IPS-18a (cell line): ENCODE data around the gene TYW1B.
A peak's percentile ranks its signal among the peaks of the same experiment; 100 is the strongest.
"Not testable (repeated sequence)": the region's sequence is repeated elsewhere in the genome, so short reads cannot be mapped to it uniquely, and the experiment has no call there.

Experiments
- H3K27ac ChIP-seq: one replicate; pipeline ENCODE4 v1.5.1; 2013; ENCODE audit warnings: low read length
- H3K27me3 ChIP-seq: one replicate; pipeline ENCODE4 v1.6.1; 2013; ENCODE audit warnings: mild to moderate bottlenecking, low read length; ENCODE audit not compliant: control insufficient read depth, insufficient read depth
- H3K36me3 ChIP-seq: one replicate; pipeline ENCODE4 v1.6.1; 2013; ENCODE audit warnings: low read depth, low read length; ENCODE audit not compliant: control insufficient read depth
- H3K4me1 ChIP-seq: one replicate; pipeline ENCODE4 v1.6.1; 2013; ENCODE audit warnings: low read depth, low read length; ENCODE audit not compliant: control insufficient read depth
- H3K4me3 ChIP-seq: one replicate; pipeline ENCODE4 v1.5.1; 2013; ENCODE audit warnings: low read length
- H3K9ac ChIP-seq: one replicate; pipeline ENCODE4 v1.6.1; 2013; ENCODE audit warnings: mild to moderate bottlenecking, low read length, moderate library complexity
- H3K9me3 ChIP-seq: one replicate; pipeline ENCODE4 v1.6.1; 2013; ENCODE audit warnings: low read depth, low read length; ENCODE audit not compliant: control insufficient read depth

Gene TYW1B

GRCh38 chr7:72830567-72830966, 2.6 kb upstream of the TYW1B start:
- peak overlapping the region; percentile 71 for H3K4me3 ChIP-seq
- not testable (repeated sequence) for H3K27me3 ChIP-seq, H3K9ac ChIP-seq, H3K9me3 ChIP-seq, H3K4me1 ChIP-seq, H3K27ac ChIP-seq
- H3K36me3 ChIP-seq, result peaks cover 17% of the 10 kb centered on the region

DNA sequence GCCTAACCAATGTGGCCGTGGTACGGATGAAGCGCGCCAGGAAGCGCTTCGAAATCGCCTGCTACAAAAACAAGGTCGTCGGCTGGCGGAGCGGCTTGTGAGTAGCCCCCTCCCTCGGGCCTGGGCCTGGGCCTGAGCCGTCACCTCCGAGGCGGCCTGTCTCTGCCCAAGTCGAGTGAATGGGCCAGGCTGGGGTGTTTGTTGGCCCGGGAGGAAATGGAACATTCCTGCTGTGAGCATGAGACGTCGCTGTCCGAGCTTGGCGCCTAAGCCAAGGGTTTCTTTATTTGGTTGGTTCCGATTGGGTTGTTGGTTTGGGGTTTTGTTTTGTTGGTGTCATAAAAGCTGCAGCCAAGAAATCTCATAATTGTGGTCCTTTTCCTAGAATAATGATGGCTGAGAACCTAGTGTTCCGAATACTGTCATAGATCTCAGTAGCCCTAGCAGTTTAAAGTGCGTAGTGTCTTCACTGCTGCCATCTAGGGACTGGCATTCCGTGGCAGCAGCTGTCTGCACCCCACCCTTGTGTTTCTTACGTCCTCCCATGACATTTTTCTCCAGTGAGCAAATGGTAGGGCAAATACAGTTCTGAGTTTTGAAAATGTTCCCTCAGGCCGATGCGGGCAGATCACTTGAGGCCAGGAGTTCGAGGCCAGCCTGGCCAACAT, 1.8 kb upstream of the TYW1B start:
- not testable (repeated sequence) for H3K27ac ChIP-seq

GRCh38 chr7:72829291-72829686, 1.3 kb upstream of the TYW1B start:
- peaks cover 14% of the 10 kb centered on the region for H3K36me3 ChIP-seq
- H3K9me3 ChIP-seq, H3K27ac ChIP-seq, H3K4me1 ChIP-seq, H3K27me3 ChIP-seq: not testable (repeated sequence)
- peak overlapping the region; percentile 76 for H3K9ac ChIP-seq
- H3K4me3 ChIP-seq, result peak overlapping the region; percentile 71

More for the DNA sequence above, 1.8 kb upstream of the TYW1B start:
- H3K4me3 ChIP-seq, result peak overlapping the region; percentile 71
- not testable (repeated sequence) for H3K9me3 ChIP-seq, H3K27me3 ChIP-seq, H3K4me1 ChIP-seq
- peaks cover 17% of the 10 kb centered on the region for H3K36me3 ChIP-seq
- peak overlapping the region; percentile 76 for H3K9ac ChIP-seq

DNA sequence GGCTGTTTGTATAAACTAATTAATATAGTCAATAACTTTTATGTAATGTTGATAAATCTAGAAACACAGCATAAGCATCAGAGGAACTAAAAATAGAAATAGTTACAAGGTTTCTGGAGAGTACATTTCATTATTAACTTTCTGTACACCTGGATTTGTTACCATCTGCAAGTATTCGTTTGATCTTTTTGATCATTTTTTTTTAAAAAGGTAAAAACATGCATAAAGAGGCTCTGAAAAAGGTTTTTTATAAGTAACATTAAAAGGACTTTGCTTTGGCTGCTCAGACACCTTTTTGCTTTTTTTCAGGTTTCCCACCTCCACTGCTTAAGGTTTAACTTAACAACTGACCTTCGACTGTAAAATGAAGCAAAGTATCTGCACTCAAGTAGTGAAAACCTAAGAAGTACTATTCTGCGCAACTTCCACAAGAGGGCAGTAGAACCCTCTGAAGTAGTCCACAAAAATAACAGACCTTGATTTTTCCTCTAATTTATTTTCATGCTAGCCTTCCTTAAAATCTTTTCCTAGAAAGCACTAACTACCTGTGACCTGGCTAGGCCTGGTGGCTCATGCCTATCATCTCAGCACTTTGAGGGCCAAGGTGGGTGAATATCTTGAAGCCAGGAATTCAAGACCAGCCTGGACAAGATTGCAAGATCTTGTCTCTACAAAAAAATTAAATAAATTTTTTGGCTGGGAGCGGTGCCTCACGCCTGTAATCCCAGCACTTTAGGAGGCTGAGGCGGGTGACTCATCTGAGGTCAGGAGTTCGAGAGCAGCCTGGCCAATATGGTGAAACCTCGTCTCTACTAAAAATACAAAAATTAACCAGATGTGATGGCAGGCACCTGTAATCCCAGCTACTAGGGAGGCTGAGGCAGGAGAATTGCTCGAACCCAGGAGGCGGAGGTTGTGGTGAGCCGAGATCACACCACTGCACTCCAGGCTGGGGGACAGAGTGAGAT, 4.0 kb downstream of the TYW1B start:
- H3K4me3 ChIP-seq, H3K27ac ChIP-seq, H3K4me1 ChIP-seq, H3K27me3 ChIP-seq, H3K9me3 ChIP-seq, H3K9ac ChIP-seq, H3K36me3 ChIP-seq: not testable (repeated sequence)

DNA sequence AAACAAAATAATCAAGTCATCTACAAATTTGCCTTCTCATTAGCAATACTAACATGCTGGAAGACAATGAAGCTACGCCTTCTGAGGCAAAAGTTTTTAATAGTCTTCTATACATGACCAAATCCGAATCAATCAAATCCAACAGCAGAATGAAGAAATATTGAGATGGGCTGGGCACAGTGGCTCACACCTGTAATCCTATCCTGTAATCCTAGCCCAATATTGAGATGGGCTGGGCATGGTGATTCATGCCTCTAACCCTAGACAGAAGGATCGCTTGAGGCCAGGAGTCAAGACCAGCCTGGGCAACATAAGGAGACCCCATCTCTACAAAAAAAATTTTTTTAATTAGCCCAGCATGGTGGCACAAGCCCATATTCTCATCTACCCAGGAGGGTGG, 5.5 kb downstream of the TYW1B start:
- H3K4me3 ChIP-seq, result not testable (repeated sequence)

DNA sequence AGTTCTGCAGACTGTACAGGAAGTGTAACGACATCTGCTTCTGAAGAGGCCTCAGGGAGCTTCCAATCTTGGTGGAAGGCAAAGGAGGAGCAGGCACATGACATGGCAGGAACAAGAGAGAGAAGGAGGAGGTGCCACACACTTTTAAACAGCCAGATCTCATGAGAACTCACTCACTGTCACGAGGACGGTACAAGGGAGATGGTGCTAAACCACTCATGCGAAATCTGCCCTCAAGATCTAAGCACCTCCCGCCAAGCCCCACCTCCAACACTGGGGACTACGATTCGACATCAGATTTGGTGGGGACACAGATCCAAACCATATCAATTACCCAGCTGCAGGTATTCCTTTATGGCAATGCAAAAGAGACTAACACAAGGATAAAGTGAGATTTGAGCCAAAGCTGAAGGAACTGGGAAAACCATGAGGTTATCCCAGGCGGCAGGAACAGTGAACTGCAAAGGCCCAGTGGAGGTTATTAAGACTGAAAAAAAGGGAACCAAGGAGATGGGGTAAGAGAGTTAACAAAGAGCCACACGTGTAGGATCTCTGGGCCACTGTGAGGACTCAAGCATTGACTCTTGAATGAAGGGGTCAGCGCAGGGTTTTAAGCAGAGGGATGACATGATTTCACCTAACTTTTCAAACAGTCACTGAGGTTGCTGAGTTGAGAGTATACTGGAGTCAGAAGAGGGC, 9.2 kb downstream of the TYW1B start:
- H3K4me3 ChIP-seq, H3K27ac ChIP-seq, H3K27me3 ChIP-seq, H3K4me1 ChIP-seq, H3K36me3 ChIP-seq, H3K9ac ChIP-seq, H3K9me3 ChIP-seq: not testable (repeated sequence)

More for the DNA sequence above, 5.5 kb downstream of the TYW1B start:
- H3K36me3 ChIP-seq, H3K9ac ChIP-seq, H3K27me3 ChIP-seq, H3K9me3 ChIP-seq, H3K4me1 ChIP-seq, H3K27ac ChIP-seq: not testable (repeated sequence)

- H3K27me3 ChIP-seq, H3K9ac ChIP-seq, H3K9me3 ChIP-seq, H3K36me3 ChIP-seq, H3K4me3 ChIP-seq, H3K27ac ChIP-seq, H3K4me1 ChIP-seq: not testable (repeated sequence)
Observed at GRCh38 chr7:72817661-72818060, 10.3 kb downstream of the TYW1B start.

DNA sequence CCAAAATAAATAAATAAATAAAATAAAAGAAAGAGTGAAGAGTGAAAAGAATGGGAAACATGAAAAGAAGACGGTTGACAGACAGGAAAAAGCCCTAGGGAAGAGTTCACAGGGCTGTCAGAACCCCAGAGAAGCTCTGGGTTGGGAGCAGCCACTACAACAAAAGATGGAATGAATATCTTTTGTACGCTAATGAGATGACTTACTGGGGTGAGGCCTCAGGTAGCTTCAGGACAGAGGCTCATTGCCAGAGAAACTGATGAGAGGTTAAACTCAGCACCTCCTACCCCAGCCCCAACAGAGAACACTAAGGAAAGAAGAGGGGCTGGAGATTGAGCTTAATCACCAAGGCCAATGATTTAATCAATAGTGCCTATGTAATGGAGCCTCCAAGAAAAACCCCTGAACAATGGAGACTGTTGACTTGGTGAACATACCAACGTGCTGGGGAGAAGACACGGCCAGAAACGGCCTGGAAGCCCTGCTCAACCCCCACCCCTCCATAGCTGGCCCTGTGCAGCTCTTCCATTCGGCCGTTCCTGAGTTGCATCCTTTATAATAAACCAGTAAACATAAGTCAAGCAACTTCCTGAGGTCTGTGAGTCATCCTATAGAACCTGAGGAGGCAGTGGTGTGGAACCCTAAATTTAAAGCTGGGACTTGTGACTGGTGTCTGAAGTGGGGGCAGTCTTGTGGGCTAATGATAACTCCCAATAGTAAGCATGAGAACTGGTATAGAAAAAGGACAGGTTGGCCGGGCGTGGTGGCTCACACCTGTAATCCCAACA, 11.4 kb downstream of the TYW1B start:
- H3K4me1 ChIP-seq, H3K27ac ChIP-seq, H3K9ac ChIP-seq, H3K4me3 ChIP-seq, H3K36me3 ChIP-seq, H3K27me3 ChIP-seq, H3K9me3 ChIP-seq: not testable (repeated sequence)

GRCh38 chr7:72810437-72810836, 17.6 kb downstream of the TYW1B start:
- H3K4me1 ChIP-seq, H3K9me3 ChIP-seq, H3K9ac ChIP-seq, H3K27ac ChIP-seq, H3K4me3 ChIP-seq, H3K27me3 ChIP-seq: not testable (repeated sequence)
- peaks cover 10% of the 10 kb centered on the region for H3K36me3 ChIP-seq

DNA sequence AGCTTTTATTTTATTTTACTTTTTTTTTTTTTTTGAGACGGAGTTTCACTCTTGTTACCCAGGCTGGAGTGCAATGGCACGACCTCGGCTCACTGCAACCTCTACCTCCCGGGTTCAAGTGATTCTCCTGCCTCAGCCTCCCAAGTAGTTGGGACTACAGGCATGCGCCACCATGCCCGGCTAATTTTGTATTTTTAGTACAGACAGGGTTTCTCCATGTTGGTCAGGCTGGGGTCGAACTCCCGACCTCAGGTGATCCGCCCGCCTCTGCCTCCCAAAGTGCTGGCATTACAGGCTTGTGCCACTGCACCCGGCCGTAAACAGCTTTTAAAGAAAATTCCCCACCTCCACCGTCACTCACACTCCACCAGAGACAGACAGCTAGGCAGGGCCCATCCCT, 19.5 kb downstream of the TYW1B start:
- H3K9ac ChIP-seq, H3K4me1 ChIP-seq, H3K9me3 ChIP-seq, H3K27ac ChIP-seq, H3K4me3 ChIP-seq, H3K27me3 ChIP-seq: not testable (repeated sequence)
- peaks cover 12% of the 10 kb centered on the region for H3K36me3 ChIP-seq

GRCh38 chr7:72806851-72807250, 21.1 kb downstream of the TYW1B start:
- H3K4me1 ChIP-seq, H3K27me3 ChIP-seq, H3K27ac ChIP-seq: not testable (repeated sequence)

More at GRCh38 chr7:72806851-72807250, 21.1 kb downstream of the TYW1B start:
- H3K4me3 ChIP-seq, H3K9ac ChIP-seq, H3K9me3 ChIP-seq: not testable (repeated sequence)
- H3K36me3 ChIP-seq, result peaks cover 12% of the 10 kb centered on the region
